K562 (cell line): ENCODE data around the gene SHISAL2A. TPM values are rescaled to one million over a fixed set of nuclear protein-coding genes. Genes with fewer than 3 reads are reported as not detected.
A peak's percentile ranks its signal among the peaks of the same experiment; 100 is the strongest.

ENCODE experiments used
- DACH1 ChIP-seq: fragments of 450-650 bp; IDR thresholded peaks from 2 replicates; pipeline ENCODE4 v1.6.1; 2018; ENCODE audit not compliant: partially characterized antibody
- ERF ChIP-seq: fragments of 450-650 bp; formaldehyde crosslinking; IDR thresholded peaks from 2 replicates; pipeline ENCODE4 v1.4.0; 2020; ENCODE audit warnings: mild to moderate bottlenecking, mixed read lengths
- ETV5 ChIP-seq: sonication (generic); formaldehyde crosslinking; IDR thresholded peaks from 2 replicates; pipeline ENCODE4 v1.4.0; 2020; ENCODE audit warnings: low read depth, mild to moderate bottlenecking, missing genetic modification reagents
- MITF ChIP-seq: IDR thresholded peaks from 2 replicates; pipeline ENCODE4 v1.6.1; 2014; ENCODE audit warnings: antibody characterized with exemption
- REST ChIP-seq, 2 experiments: fragments of 450-650 bp; formaldehyde crosslinking in 1 of 2; IDR thresholded peaks; 2 replicates each; pipeline versions ENCODE4 v1.4.0 to v1.6.1; 2014 to 2020; ENCODE audit warnings: mild to moderate bottlenecking in 2 of 2, borderline replicate concordance in 1 of 2, low read depth in 1 of 2
- SP1 ChIP-seq: sonication (generic); formaldehyde crosslinking; IDR thresholded peaks from 2 replicates; pipeline ENCODE4 v1.8.1; 2022; ENCODE audit warnings: mild to moderate bottlenecking, missing genetic modification reagents
- SREBF2 ChIP-seq: sonication (generic); formaldehyde crosslinking; IDR thresholded peaks from 2 replicates; pipeline ENCODE4 v1.4.0; 2020; ENCODE audit warnings: mild to moderate bottlenecking, missing genetic modification reagents
- THRA ChIP-seq: fragments of 450-650 bp; IDR thresholded peaks from 2 replicates; pipeline ENCODE4 v1.6.1; 2017; ENCODE audit warnings: mild to moderate bottlenecking, moderate library complexity
- TSC22D4 ChIP-seq: fragments of 450-650 bp; IDR thresholded peaks from 2 replicates; pipeline ENCODE4 v1.6.1; 2016; ENCODE audit warnings: missing genetic modification characterization, missing biosample characterization, control low read depth
- YY1 ChIP-seq, 3 experiments: IDR thresholded peaks; 2 replicates each; pipeline ENCODE4 v1.6.1; 2011; ENCODE audit warnings: low read length in 2 of 3, mild to moderate bottlenecking in 2 of 3, moderate library complexity in 2 of 3, borderline replicate concordance in 1 of 3, control low read depth in 1 of 3, low read depth in 1 of 3; ENCODE audit not compliant: insufficient read depth in 3 of 3, insufficient replicate concordance in 2 of 3, control insufficient read depth in 1 of 3, insufficient read length in 1 of 3; ENCODE audit errors: extremely low read depth in 1 of 3
- ZNF232 ChIP-seq: sonication (generic); formaldehyde crosslinking; IDR thresholded peaks from 2 replicates; pipeline ENCODE4 v1.8.0; 2022; ENCODE audit warnings: mild to moderate bottlenecking, missing genetic modification reagents
- ZNF584 ChIP-seq: fragments of 200-800 bp; sonication (Bioruptor generic); IDR thresholded peaks from 2 replicates; pipeline ENCODE4 v1.6.1; 2016; ENCODE audit warnings: low read depth, mild to moderate bottlenecking, missing genetic modification characterization, missing compliant biosample characterization
- polyA plus RNA-seq, 8 experiments: library from polyadenylated mRNA; depleted of rRNA in 4 of 8; stranded (reverse) in 5 of 8; unstranded in 3 of 8; fragments of >200 nt; fragmentation: Nextera tagmentation in 2 of 8; fragmentation: Illumina TruSeq in 1 of 8; extraction: Ambion mirVana in 2 of 8; extraction: Trizol in 1 of 8; gene quantifications; 2 replicates each; pipeline versions ENCODE4 v1.2.1 to v1.2.3, GENCODE V29; 2011 to 2014; ENCODE audit warnings: inconsistent platforms in 1 of 8, missing spikeins in 1 of 8
- total RNA-seq, 7 experiments: library from RNA; depleted of rRNA in 6 of 7; stranded (reverse); fragments of >200 nt in 6 of 7; fragmentation: Illumina TruSeq in 2 of 7; extraction: Trizol in 2 of 7; gene quantifications; 2 replicates each; pipeline versions ENCODE4 v1.2.1 to v1.2.3, GENCODE V29; 2011 to 2021; ENCODE audit warnings: low replicate concordance in 1 of 7

Gene SHISAL2A
- total and polyA plus RNA-seq, 9 of the 15 experiments (the other 6 are each of a cell fraction or from before 2014, with no cell fraction given): 0.11 TPM; not detected in 8

- TF ChIP-seq REST (IDR thresholded peaks at IDR 0.05; ENCODE audit: borderline replicate concordance) (peak; percentile 61), REST (CRISPR knock-in tag; IDR thresholded peaks at IDR 0.05; ENCODE audit: low read depth) (no peak), MITF (peak; percentile 55; the same call in 1 of the 2 replicates), ZNF232 (peak; percentile 54), THRA (no peak), SREBF2 (0 out of 2 replicates have a peak, but pooled peaks have one; percentile 82), TSC22D4 (tag) (no peak), ZNF584 (CRISPR knock-in tag) (peak; percentile 79), YY1 (IDR thresholded peaks at IDR 0.05; ENCODE audit: borderline replicate concordance in 1 of 3, control insufficient read depth in 1 of 3, extremely low read depth in 1 of 3, insufficient read depth in 3 of 3, insufficient read length in 1 of 3, insufficient replicate concordance in 2 of 3, low read depth in 1 of 3, low read length in 2 of 3) (peak in 1 of 3 experiments; percentile 5), ERF (CRISPR knock-in tag) (no peak), DACH1 (no peak), SP1 (peak; percentile 79), ETV5 (peak; percentile 46)
Measured at GRCh38 chr1:52702886-52703787, 70.2 kb downstream of the SHISAL2A start (continued).
